Measurements from ENCODE around the gene ELAPOR1. TPM values are rescaled to one million over a fixed set of nuclear protein-coding genes. Genes with fewer than 3 reads are reported as not detected.

Gene ELAPOR1
- total and polyA plus RNA-seq, 2 of the 4 experiments (the other 2 are of a cell fraction), result 0.54 to 1.6 TPM

GRCh38 chr1:109133002-109133706 is 19.2 kb downstream of the ELAPOR1 start:
- no peak overlapping the region for H3K4me3 ChIP-seq (ENCODE audit: insufficient read depth, low read depth, low read length)

More at GRCh38 chr1:109133002-109133706, 19.2 kb downstream of the ELAPOR1 start:
- CTCF ChIA-PET, result no interaction called here
- Histone ChIP-seq H3K4me1 (ENCODE audit: control insufficient read depth, insufficient read depth, low read length) (no peaks in the 10 kb centered on the region), H3K14ac (replicated peaks; ENCODE audit: low read depth, low read length) (no peak overlapping the region), H2AFZ (replicated peaks; ENCODE audit: low read length, poor library complexity) (no peak overlapping the region), H2BK120ac (ENCODE audit: low read depth, low read length) (no peak overlapping the region), H2BK5ac (ENCODE audit: low read depth, low read length, poor library complexity, severe bottlenecking) (no peak overlapping the region), H3K18ac (ENCODE audit: low read depth, low read length) (no peak overlapping the region), H3K56ac (ENCODE audit: extremely low read depth, insufficient read depth, low read length) (no peak overlapping the region), H3K79me1 (ENCODE audit: low read depth in 1 of 2, low read length in 2 of 2) (no peaks in the 10 kb centered on the region), H3K23ac (ENCODE audit: low read depth, low read length) (no peak overlapping the region), H2BK15ac (ENCODE audit: low read depth, low read length) (no peak overlapping the region), H4K20me1 (ENCODE audit: insufficient read depth, low read length) (no peaks in the 10 kb centered on the region), H3K27ac (ENCODE audit: insufficient read depth, low read length) (no peak overlapping the region), H3K9me1 (ENCODE audit: insufficient read depth, low read length) (no peaks in the 10 kb centered on the region), H4K5ac (ENCODE audit: low read depth, low read length) (no peak overlapping the region), H2AK5ac (ENCODE audit: low read depth, low read length) (no peak overlapping the region), H4K91ac (ENCODE audit: insufficient read depth, low read depth, low read length) (no peak overlapping the region), H2AK9ac (replicated peaks; ENCODE audit: low read depth, low read length, poor library complexity) (no peak overlapping the region), H3K9me3 (ENCODE audit: control insufficient read depth, insufficient read depth, low read length) (no peaks in the 10 kb centered on the region), H3K36me3 (ENCODE audit: control insufficient read depth, insufficient read depth, low read length) (no peaks in the 10 kb centered on the region), H3K4me2 (ENCODE audit: low read depth, low read length) (no peak overlapping the region), H2BK20ac (ENCODE audit: low read depth, low read length) (no peak overlapping the region), H3K9ac (ENCODE audit: low read depth, low read length) (no peak overlapping the region), H4K8ac (ENCODE audit: low read depth in 2 of 2, low read length in 2 of 2) (no peak overlapping the region), H3K4ac (ENCODE audit: low read depth, low read length) (no peak overlapping the region), H3K27me3 (ENCODE audit: control insufficient read depth, insufficient read depth, low read length) (no peaks in the 10 kb centered on the region)
- dilution Hi-C loops (cut with HindIII; ENCODE audit: low sequenced_read_pairs, unreplicated experiment) (no loop called here), in situ Hi-C loops (cut with MboI; ENCODE audit: low sequenced_read_pairs) (no loop called here), intact Hi-C loops (cut with micrococcal nuclease) (no loop called here)
- ATAC-seq (ENCODE audit: low read depth) (no peak), DNase-seq (no peak)
- no TSS peak for BruUV-seq (replicated peaks)
- POLR2A ChIA-PET (ENCODE audit: unreplicated experiment), result no interaction called here
- no peak for TF ChIP-seq POLR2A (IDR thresholded peaks at IDR 0.05; ENCODE audit: low read depth, low read length)
- TF ChIP-seq USF2 (IDR thresholded peaks at IDR 0.05; ENCODE audit: low read depth, low read length), result no peak
- no peak for TF ChIP-seq CHD1 (IDR thresholded peaks at IDR 0.05; ENCODE audit: low read depth, low read length)
- TF ChIP-seq ELK1 (IDR thresholded peaks at IDR 0.05; ENCODE audit: borderline replicate concordance, low read depth, low read length), result no peak
- no peak for TF ChIP-seq SMC3 (IDR thresholded peaks at IDR 0.05; ENCODE audit: low read depth, low read length)
- TF ChIP-seq MAFK (IDR thresholded peaks at IDR 0.05; ENCODE audit: low read depth, low read length), result no peak
- TF ChIP-seq MAZ (IDR thresholded peaks at IDR 0.05; ENCODE audit: borderline replicate concordance, low read depth, low read length), result no peak
- no peak for TF ChIP-seq RCOR1 (IDR thresholded peaks at IDR 0.05; ENCODE audit: insufficient replicate concordance, low read length)
- no CpG with 5 or more reads among the region's 4 CpGs for WGBS, 2 experiments (ENCODE audit: extremely low coverage in 2 of 2, insufficient read length in 1 of 2)

All from IMR-90 (cell line).